ENCODE measurements around the gene ABI3BP.

ABI3BP gene

GRCh38 chr3:100748967-100749366 is 244.3 kb downstream of the ABI3BP start:
- TF ChIP-seq, protein P1, sequence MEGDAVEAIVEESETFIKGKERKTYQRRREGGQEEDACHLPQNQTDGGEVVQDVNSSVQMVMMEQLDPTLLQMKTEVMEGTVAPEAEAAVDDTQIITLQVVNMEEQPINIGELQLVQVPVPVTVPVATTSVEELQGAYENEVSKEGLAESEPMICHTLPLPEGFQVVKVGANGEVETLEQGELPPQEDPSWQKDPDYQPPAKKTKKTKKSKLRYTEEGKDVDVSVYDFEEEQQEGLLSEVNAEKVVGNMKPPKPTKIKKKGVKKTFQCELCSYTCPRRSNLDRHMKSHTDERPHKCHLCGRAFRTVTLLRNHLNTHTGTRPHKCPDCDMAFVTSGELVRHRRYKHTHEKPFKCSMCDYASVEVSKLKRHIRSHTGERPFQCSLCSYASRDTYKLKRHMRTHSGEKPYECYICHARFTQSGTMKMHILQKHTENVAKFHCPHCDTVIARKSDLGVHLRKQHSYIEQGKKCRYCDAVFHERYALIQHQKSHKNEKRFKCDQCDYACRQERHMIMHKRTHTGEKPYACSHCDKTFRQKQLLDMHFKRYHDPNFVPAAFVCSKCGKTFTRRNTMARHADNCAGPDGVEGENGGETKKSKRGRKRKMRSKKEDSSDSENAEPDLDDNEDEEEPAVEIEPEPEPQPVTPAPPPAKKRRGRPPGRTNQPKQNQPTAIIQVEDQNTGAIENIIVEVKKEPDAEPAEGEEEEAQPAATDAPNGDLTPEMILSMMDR (IDR thresholded peaks at IDR 0.05) = no peak
- Histone ChIP-seq H3K4me1 (ENCODE audit: control insufficient read depth in 1 of 2, insufficient read depth in 1 of 2, low read depth in 1 of 2, low read length in 1 of 2) (no peaks in the 10 kb centered on the region), H3K27me3 (no peaks in the 10 kb centered on the region), H3K4me3 (ENCODE audit: low read depth in 1 of 2, low read length in 1 of 2) (no peak overlapping the region), H3K27ac (no peak overlapping the region), H3K36me3 (peaks cover 96% of the 10 kb centered on the region), H3K9me3 (peaks cover 4% of the 10 kb centered on the region)

DNA sequence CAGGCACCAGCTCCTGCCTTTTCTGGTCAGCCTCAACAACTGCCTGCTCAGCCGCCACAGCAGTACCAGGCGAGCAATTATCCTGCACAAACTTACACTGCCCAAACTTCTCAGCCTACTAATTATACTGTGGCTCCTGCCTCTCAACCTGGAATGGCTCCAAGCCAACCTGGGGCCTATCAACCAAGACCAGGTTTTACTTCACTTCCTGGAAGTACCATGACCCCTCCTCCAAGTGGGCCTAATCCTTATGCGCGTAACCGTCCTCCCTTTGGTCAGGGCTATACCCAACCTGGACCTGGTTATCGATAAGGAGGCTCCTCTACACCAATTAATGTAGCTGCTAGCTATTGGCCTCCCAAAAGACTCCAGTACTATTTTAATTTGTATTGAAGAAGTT is 245.0 kb downstream of the ABI3BP start:
- Histone ChIP-seq H3K4me3 (ENCODE audit: low read depth in 1 of 2, low read length in 1 of 2) (no peak overlapping the region), H3K36me3 (peaks cover 89% of the 10 kb centered on the region), H3K9me3 (peaks cover 4% of the 10 kb centered on the region), H3K27ac (no peak overlapping the region), H3K27me3 (no peaks in the 10 kb centered on the region), H3K4me1 (ENCODE audit: control insufficient read depth in 1 of 2, insufficient read depth in 1 of 2, low read depth in 1 of 2, low read length in 1 of 2) (no peaks in the 10 kb centered on the region)
- TF ChIP-seq, protein P1 (IDR thresholded peaks at IDR 0.05) = no peak

GRCh38 chr3:100746092-100746491 is 247.1 kb downstream of the ABI3BP start:
- TF ChIP-seq, protein P1 (IDR thresholded peaks at IDR 0.05) = no peak
- H3K4me3 ChIP-seq (ENCODE audit: low read depth in 1 of 2, low read length in 1 of 2) = no peak overlapping the region
- H3K4me1 ChIP-seq (ENCODE audit: control insufficient read depth in 1 of 2, insufficient read depth in 1 of 2, low read depth in 1 of 2, low read length in 1 of 2) = no peaks in the 10 kb centered on the region
- H3K36me3 ChIP-seq = peaks cover 87% of the 10 kb centered on the region
- H3K27ac ChIP-seq = no peak overlapping the region
- H3K27me3 ChIP-seq = no peaks in the 10 kb centered on the region
- peaks cover 4% of the 10 kb centered on the region for H3K9me3 ChIP-seq

DNA sequence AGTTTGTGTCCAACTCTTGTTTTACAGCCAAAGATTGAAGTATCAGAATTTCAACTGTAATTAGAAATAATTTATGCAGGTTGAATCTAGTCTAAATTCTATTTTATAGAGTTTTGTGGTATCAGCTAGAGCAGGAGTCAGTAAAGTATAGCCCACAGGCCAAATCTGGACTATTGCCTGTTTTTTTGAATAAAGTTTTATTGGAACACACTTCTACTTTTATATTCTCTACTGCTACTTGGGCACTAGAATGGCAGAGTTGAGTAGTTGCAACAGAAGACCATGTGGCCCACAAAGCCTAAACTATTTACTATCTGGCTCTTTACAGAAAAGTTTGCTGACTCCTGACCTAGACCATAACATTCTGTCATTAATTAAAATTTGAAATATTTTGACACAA is 247.6 kb downstream of the ABI3BP start:
- peaks cover 4% of the 10 kb centered on the region for H3K9me3 ChIP-seq
- TF ChIP-seq, protein P1 (IDR thresholded peaks at IDR 0.05) = no peak
- H3K27me3 ChIP-seq = no peaks in the 10 kb centered on the region
- H3K27ac ChIP-seq = no peak overlapping the region
- H3K4me3 ChIP-seq (ENCODE audit: low read depth in 1 of 2, low read length in 1 of 2) = no peak overlapping the region
- no peaks in the 10 kb centered on the region for H3K4me1 ChIP-seq (ENCODE audit: control insufficient read depth in 1 of 2, insufficient read depth in 1 of 2, low read depth in 1 of 2, low read length in 1 of 2)
- peaks cover 87% of the 10 kb centered on the region for H3K36me3 ChIP-seq

DNA sequence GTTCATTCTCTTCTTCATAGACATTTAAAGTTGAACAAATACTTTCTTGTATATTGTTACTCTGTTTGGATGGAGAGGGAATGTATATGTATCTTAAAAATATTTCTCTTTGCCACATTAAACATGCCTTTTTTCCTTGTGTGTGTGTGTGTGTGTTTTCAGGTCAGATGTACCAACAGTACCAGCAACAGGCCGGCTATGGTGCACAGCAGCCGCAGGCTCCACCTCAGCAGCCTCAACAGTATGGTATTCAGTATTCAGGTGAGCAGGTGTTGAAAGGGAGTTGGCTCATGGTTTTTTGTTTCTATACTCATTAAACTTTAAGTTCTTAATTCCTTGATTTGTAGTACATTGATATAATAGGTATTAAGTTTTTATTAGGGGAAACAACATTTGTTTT is 248.6 kb downstream of the ABI3BP start:
- Histone ChIP-seq H3K27me3 (no peaks in the 10 kb centered on the region), H3K36me3 (peaks cover 87% of the 10 kb centered on the region), H3K9me3 (peaks cover 4% of the 10 kb centered on the region), H3K4me1 (ENCODE audit: control insufficient read depth in 1 of 2, insufficient read depth in 1 of 2, low read depth in 1 of 2, low read length in 1 of 2) (no peaks in the 10 kb centered on the region), H3K27ac (no peak overlapping the region), H3K4me3 (ENCODE audit: low read depth in 1 of 2, low read length in 1 of 2) (no peak overlapping the region)
- TF ChIP-seq, protein P1 (IDR thresholded peaks at IDR 0.05) = no peak

DNA sequence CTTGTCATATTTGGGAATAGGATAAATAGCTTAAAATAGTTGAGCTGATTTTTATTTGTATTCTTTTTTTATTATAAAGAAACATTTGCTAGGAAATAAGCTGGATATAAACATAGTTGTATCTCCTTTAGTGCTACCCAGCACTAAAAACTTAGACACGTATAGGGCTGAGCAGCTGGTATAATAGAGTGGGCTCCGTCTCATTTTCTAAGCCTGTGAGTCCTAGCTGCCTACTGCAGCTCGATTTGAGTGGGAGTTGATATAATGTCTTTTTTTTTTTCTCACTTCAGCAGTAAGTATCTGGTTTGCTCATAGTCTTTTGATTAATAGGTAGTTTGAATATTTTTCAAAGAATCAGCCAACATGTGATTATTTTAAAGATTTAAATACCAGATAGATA is 249.7 kb downstream of the ABI3BP start:
- Histone ChIP-seq H3K27me3 (no peaks in the 10 kb centered on the region), H3K36me3 (peaks cover 87% of the 10 kb centered on the region), H3K27ac (no peak overlapping the region), H3K4me1 (ENCODE audit: control insufficient read depth in 1 of 2, insufficient read depth in 1 of 2, low read depth in 1 of 2, low read length in 1 of 2) (no peaks in the 10 kb centered on the region), H3K4me3 (ENCODE audit: low read depth in 1 of 2, low read length in 1 of 2) (no peak overlapping the region), H3K9me3 (peaks cover 4% of the 10 kb centered on the region)
- TF ChIP-seq, protein P1 (IDR thresholded peaks at IDR 0.05) = no peak

All from neutrophil (primary cell).